Stimulated activated CD4-positive, alpha-beta T cell treated with anti-CD3 and anti-CD28 coated beads, Interleukin-4, amount 100 ng/mL, for 48 hours (primary cell): Measurements from ENCODE around the gene KRTAP19-8.

Experiments
- DNase-seq, 2 donors: peaks; one replicate each; pipeline ENCODE4 v3.0.0-alpha.2; 2020; ENCODE audit warnings: low read depth in 2 of 2

The KRTAP19-8 gene

DNA sequence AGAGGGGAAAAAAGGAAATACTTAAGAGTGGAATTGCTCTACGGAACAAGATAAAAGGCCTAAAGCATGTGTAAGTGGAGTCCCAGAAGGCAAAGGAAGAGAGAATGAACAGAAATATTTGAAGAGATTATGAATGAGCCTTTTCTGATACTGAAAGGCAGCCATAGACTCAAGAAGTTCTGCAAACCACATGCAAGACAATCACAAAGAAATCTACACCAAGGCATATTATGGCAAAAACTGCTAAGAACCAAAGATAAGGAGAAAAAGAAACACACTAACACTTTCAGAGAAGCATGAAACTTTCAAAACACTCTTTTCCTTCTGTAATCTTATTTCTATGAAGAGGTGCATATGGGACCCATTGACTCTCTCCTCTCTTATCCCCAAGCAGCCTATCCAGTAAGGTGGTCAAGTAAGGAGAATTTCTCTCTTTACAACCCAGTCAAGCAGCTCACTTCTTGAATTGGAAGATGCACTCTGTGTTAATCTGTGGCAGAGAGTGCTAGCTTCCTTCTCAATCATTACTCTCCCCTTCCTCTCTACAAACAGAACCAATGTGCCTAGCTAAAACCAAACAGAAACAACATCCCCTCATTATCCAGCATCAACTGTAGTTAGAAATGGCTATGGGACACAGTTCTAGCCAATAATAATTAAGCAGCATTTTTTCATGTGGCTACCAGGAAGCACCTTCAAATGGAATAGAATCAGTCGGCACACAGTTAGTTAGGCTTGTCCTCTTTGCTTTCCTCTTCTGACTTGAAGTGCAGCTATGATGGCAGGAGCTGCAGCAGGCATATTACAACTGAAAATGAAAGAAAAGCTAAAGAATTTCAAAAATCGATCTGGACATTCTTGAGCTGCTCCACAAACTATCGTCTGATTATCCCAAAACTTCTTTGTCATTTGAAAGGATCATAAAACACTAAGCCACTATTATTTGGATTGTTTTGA is 25.9 kb downstream of the KRTAP19-8 start:
- DNase-seq = no peak

DNA sequence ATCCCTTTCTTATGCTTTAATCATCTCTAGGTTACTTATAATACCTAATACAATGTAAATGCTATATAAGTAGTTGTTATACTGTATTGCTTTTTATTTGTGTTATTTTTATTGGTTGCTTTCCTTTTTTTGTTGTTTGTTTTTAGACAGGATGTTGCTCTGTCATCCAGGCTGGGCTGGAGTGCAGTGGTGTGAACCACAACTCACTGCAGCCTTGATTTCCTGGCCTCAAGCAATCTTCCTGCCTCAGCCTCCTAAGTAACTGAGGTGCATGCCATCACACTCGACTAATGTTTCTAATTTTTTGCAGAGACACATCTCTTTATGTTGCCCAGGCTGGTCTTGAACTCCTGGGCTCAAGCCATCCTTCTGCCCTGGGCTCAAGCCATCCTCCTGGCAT is 26.9 kb downstream of the KRTAP19-8 start:
- DNase-seq = no peak

DNA sequence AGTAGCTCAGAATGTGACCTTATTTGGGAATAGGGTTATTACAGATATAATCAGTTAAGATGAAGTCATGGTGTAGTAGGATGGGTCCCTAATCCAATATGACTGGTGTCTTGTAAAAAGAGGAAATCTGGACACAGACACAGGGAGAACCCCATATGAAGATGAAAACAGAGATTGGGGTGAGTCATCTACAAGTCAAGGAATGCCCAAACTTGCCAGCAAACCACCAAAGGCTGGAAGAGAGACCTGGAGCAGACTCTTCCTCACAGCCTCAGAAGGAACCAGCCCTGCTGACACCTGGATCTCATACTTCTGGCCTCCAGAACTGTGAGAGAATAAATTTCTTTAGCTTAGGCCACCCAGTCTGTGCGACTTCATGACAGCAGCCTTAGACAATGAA is 29.9 kb downstream of the KRTAP19-8 start:
- no peak for DNase-seq

DNA sequence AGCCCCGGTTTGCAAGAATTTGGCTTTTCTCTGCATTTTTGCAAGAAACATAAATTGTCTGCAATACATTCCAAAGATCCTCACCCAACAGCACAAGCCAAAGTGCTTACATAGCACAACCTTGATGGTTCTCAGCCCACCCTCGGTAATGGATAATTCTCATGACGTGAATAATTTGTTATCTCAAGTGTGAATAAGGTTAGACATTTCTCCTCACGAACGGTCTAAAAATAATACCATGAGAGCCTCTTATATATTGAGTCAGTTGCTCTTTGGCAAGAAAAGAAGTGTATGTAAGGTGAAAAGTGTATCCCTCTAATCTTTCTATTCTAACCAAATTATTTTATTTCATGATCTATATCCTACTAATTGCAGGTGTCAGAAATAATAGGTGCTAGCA is 33.3 kb downstream of the KRTAP19-8 start:
- DNase-seq = no peak

DNA sequence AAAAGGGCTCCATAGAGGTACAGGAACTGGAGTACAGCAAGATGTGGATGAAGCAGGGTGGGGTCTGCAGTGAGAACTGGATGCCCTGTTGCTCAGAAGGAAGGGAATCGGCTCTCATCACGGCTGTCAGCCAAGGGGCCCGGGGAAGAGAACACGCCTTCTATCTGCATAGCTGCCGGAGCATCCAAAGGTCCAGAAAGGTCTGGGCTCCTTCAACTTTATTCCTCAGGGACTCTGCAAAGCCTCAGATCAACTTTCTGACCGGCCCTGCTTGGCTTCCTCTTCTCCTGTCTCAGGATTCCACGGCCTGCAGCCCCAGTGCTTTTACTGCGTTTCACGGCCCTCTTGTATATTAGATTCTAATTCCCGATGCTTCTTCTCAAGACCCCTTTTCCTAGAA is 34.8 kb downstream of the KRTAP19-8 start:
- no peak for DNase-seq

DNA sequence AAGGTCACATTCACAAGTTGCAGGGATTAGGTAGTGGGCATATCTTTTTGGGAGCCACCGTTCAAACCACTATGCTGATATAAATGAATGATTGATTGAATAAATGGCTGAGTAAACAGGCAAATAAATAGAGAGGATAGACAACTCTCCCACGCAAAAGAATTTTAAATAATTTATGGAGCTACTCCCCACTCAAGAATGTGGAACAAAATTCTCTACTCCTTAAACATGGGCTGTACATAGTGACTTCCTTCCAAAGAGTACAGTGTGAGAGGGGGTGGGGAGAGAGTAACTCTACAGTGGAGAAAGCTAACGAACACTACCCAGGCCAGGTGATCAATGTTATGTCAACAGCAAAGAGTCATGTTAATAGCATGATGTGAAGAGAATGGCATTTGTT is 40.7 kb downstream of the KRTAP19-8 start:
- no peak for DNase-seq

DNA sequence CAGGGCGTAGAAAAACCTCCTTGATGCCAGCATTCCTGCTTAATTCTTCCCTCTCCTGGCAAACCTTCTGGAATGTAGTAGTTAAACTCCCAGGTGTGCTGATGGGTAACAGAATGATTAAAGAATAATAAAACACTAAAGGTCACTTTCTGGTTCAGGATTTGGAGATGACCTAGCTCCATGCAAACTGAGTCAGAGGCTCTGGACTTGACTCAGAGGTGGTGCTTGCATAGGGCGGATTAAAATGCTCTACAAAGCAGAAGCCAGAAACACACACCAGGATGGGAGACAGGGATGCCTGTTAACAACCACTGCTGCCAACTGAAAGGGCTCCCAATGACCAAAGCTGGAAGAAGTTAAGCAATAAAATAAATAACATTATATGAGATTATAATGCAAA is 41.5 kb downstream of the KRTAP19-8 start:
- no peak for DNase-seq

DNA sequence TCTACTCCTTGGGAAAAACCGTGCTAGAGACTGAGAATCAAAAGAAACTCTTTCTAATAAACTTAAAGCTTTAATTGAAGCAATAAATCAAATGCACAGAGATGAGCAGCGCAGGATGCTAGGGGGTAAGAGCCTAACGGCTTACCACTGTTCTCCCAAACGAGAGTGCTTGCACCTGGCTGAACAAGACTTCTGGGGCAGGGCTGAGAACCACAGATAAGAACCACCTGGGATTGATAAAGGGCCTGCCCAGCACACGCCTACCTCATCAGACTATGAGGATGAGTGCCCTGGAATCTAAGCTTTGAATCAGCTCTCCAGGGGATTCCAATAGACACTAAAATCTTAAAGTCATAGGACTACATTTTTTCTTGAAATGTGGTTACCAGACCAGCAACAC is 43.3 kb downstream of the KRTAP19-8 start:
- DNase-seq = no peak

DNA sequence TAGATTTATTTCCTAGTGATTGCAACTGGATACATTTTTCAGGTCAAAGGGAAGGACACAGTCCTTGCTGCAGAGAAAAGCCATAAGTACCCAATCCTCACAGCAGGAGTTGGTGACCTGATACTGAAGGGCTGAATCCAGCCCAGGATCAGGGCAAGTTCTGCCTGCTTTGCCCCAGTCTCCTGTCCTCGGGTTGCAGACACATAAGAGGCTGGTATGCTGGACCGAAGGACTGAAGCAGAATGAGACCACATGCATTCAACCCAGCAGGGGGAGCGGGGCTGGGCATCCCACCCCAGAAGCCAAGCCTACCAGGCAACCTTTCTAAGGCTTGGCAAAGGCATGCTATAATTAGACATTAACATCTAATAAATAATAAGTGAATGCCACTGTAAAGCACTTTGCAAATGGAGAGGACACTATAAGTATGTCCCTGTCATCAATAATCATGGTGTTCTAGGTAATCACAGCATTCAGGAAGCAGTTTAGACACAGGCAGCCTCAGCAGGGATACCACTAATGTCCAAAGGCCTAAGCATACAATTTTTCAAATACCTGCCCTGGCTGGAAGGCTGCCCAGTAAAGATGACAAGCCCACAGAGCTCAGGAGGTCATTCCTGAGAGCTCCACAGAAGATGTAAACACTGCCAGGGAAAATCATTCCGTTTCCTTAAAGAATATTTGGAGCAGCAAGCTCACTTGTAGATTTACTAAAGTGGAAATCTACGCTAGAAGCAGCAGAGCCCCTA is 47.6 kb downstream of the KRTAP19-8 start:
- no peak for DNase-seq

DNA sequence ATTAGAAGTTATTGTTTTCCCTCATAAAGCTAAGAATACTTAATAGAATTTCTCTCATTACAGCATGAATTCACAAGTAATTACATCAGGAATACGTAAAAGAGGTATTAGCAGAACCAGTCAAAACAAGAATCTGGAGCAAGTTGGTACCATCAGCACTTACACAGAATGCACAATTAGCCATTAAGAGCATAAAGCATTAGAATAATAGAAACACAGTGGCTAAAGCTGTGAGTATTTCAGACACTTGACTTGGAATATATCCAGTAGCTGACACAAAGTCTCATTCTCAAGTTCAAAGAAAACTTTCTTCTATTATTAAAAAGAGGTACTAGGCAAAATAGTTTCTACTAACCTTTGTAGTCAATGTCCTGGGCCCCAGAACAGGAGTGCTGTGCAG is 49.6 kb downstream of the KRTAP19-8 start:
- DNase-seq = no peak
